RPMI8226 (cell line): ENCODE measurements around the gene PRICKLE4.
"Not testable (repeated sequence)": the region's sequence is repeated elsewhere in the genome, so short reads cannot be mapped to it uniquely, and the experiment has no call there.

Experiments used
- DNase-seq: peaks from one replicate; pipeline ENCODE4 v3.0.0-alpha.2; 2015

The PRICKLE4 gene

GRCh38 chr6:41746107-41746506, 34.5 kb upstream of the PRICKLE4 start:
- no peak for DNase-seq

GRCh38 chr6:41747256-41748101, 33.1 kb upstream of the PRICKLE4 start, which contains the start of gene PGC:
PGC (minus strand) TSS chr6:41747397; CDS start chr6:41747334, 63 bp downstream.
- no peak for DNase-seq

GRCh38 chr6:41748102-41748477, 32.5 kb upstream of the PRICKLE4 start:
- DNase-seq = no peak

- no peak for DNase-seq
Observed at GRCh38 chr6:41748542-41748941, 32.0 kb upstream of the PRICKLE4 start.

- no peak for DNase-seq
Observed at GRCh38 chr6:41750374-41750773, 30.2 kb upstream of the PRICKLE4 start.

GRCh38 chr6:41755895-41756294, 24.7 kb upstream of the PRICKLE4 start:
- DNase-seq = no peak

GRCh38 chr6:41756354-41756753, 24.2 kb upstream of the PRICKLE4 start:
- no peak for DNase-seq

GRCh38 chr6:41757271-41757670, 23.3 kb upstream of the PRICKLE4 start:
- DNase-seq = no peak

- DNase-seq = no peak
Observed at GRCh38 chr6:41757931-41758640, 22.5 kb upstream of the PRICKLE4 start.

- DNase-seq = no peak
Observed at GRCh38 chr6:41758641-41759035, 21.9 kb upstream of the PRICKLE4 start.

GRCh38 chr6:41759106-41759904, 21.3 kb upstream of the PRICKLE4 start:
- no peak for DNase-seq

GRCh38 chr6:41759905-41760579, 20.5 kb upstream of the PRICKLE4 start:
- DNase-seq = no peak

- no peak for DNase-seq
Observed at GRCh38 chr6:41763470-41763869, 17.1 kb upstream of the PRICKLE4 start.

GRCh38 chr6:41766043-41766664, 14.4 kb upstream of the PRICKLE4 start:
- DNase-seq = not testable (repeated sequence)

- DNase-seq = no peak
Observed at GRCh38 chr6:41767112-41767833, 13.3 kb upstream of the PRICKLE4 start.

GRCh38 chr6:41768545-41769308, 11.9 kb upstream of the PRICKLE4 start:
- no peak for DNase-seq

GRCh38 chr6:41769376-41769775, 11.2 kb upstream of the PRICKLE4 start:
- DNase-seq = no peak

GRCh38 chr6:41770381-41771057, 10.1 kb upstream of the PRICKLE4 start:
- no peak for DNase-seq

GRCh38 chr6:41771058-41771983, 9.3 kb upstream of the PRICKLE4 start:
- no peak for DNase-seq
